Nephron progenitor cell (in vitro differentiated cells): ENCODE results near the gene TRAPPC6A.

Experiments
- DNase-seq: peaks from one replicate; pipeline ENCODE4 v3.0.0; 2021
- H3K27ac Mint-ChIP-seq: 2 replicates; pipeline ENCODE4 v1.8.0; 2021; ENCODE audit warnings: mild to moderate bottlenecking, moderate library complexity, mixed read lengths
- H3K27me3 Mint-ChIP-seq: 2 replicates; pipeline ENCODE4 v1.8.0; 2021; ENCODE audit warnings: mild to moderate bottlenecking, low read depth, mixed read lengths; ENCODE audit not compliant: poor library complexity
- H3K36me3 Mint-ChIP-seq: 2 replicates; pipeline ENCODE4 v1.8.0; 2021; ENCODE audit warnings: low read depth, mixed read lengths
- H3K4me1 Mint-ChIP-seq: 2 replicates; pipeline ENCODE4 v1.8.0; 2021; ENCODE audit warnings: mixed read lengths
- H3K4me3 Mint-ChIP-seq: 2 replicates; pipeline ENCODE4 v1.8.0; 2021; ENCODE audit warnings: mild to moderate bottlenecking, moderate library complexity, mixed read lengths
- H3K9me3 Mint-ChIP-seq: 2 replicates; pipeline ENCODE4 v1.8.0; 2021; ENCODE audit warnings: mild to moderate bottlenecking, moderate library complexity, mixed read lengths
- CTCF ChIP-seq: fragments of 200-600 bp; sonication (generic); IDR thresholded peaks from 2 replicates; pipeline ENCODE4 v1.5.0; 2021; ENCODE audit warnings: antibody characterized with exemption

The TRAPPC6A gene

GRCh38 chr19:45213031-45213430 is 35.0 kb upstream of the TRAPPC6A start:
- H3K4me3 Mint-ChIP-seq = no peak overlapping the region
- peaks cover 3% of the 10 kb centered on the region for H3K9me3 Mint-ChIP-seq
- no peak overlapping the region for H3K27ac Mint-ChIP-seq
- peaks cover 65% of the 10 kb centered on the region for H3K27me3 Mint-ChIP-seq
- no peak for TF ChIP-seq CTCF
- H3K4me1 Mint-ChIP-seq = peaks cover 66% of the 10 kb centered on the region
- no peak for DNase-seq
- H3K36me3 Mint-ChIP-seq = no peaks in the 10 kb centered on the region

GRCh38 chr19:45211751-45212381 is 33.8 kb upstream of the TRAPPC6A start:
- no peaks in the 10 kb centered on the region for H3K36me3 Mint-ChIP-seq
- DNase-seq = peak; percentile 69
- H3K4me3 Mint-ChIP-seq = peak overlapping the region; percentile 44
- H3K27ac Mint-ChIP-seq = peak overlapping the region; percentile 68
- H3K4me1 Mint-ChIP-seq = peaks cover 62% of the 10 kb centered on the region
- peaks cover 3% of the 10 kb centered on the region for H3K9me3 Mint-ChIP-seq
- peaks cover 55% of the 10 kb centered on the region for H3K27me3 Mint-ChIP-seq
- no peak for TF ChIP-seq CTCF

GRCh38 chr19:45206328-45206727 is 28.3 kb upstream of the TRAPPC6A start:
- no peak for DNase-seq
- Mint-ChIP-seq H3K4me3 (no peak overlapping the region), H3K4me1 (peaks cover 24% of the 10 kb centered on the region), H3K36me3 (no peaks in the 10 kb centered on the region), H3K27ac (no peak overlapping the region), H3K27me3 (peaks cover 29% of the 10 kb centered on the region), H3K9me3 (no peaks in the 10 kb centered on the region)
- no peak for TF ChIP-seq CTCF

DNA sequence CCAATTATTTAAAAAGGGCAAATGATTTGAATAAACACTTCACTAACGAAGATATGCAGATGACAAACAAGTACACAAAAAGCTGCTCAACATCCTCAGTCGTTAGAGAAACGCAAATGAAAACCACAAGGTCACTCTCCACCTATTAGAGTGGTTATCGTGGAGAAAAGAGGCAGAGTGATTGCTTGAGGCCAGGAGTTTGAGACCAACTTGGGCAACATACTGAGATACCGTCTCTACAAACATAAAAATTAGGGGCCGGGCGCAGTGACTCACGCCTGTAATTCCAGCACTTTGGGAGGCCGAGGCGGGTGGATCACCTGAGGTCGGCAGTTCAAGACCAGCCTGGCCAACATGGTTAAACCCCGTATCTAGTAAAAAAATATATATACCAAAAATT is 27.8 kb upstream of the TRAPPC6A start:
- H3K27ac Mint-ChIP-seq = no peak overlapping the region
- peaks cover 19% of the 10 kb centered on the region for H3K4me1 Mint-ChIP-seq
- H3K27me3 Mint-ChIP-seq = peaks cover 27% of the 10 kb centered on the region
- H3K9me3 Mint-ChIP-seq = no peaks in the 10 kb centered on the region
- no peak for DNase-seq
- no peak for TF ChIP-seq CTCF
- H3K4me3 Mint-ChIP-seq = no peak overlapping the region
- no peaks in the 10 kb centered on the region for H3K36me3 Mint-ChIP-seq

DNA sequence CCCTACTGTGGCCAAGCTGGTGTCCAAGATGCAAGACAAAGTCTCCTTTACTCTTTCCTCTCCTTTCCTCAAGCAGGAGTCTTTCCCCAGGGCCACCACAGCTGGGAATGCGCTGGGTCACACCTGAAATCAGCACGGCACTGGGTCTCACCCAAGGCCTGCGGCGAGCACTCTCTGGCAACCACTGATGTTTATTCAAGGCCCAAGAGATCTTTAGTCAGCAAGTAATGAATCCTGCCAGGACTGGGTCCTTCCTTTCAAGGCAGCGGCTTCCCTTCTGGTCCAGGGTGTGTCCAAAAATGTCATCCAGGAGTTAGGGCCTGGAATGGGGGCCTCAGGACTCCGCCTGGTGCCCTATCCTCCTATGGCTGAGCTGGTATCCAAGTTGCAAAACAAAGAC is 24.6 kb upstream of the TRAPPC6A start:
- Mint-ChIP-seq H3K27ac (no peak overlapping the region), H3K9me3 (no peaks in the 10 kb centered on the region), H3K4me3 (no peak overlapping the region), H3K4me1 (peaks cover 15% of the 10 kb centered on the region), H3K27me3 (peaks cover 49% of the 10 kb centered on the region), H3K36me3 (no peaks in the 10 kb centered on the region)
- TF ChIP-seq CTCF = no peak
- no peak for DNase-seq

DNA sequence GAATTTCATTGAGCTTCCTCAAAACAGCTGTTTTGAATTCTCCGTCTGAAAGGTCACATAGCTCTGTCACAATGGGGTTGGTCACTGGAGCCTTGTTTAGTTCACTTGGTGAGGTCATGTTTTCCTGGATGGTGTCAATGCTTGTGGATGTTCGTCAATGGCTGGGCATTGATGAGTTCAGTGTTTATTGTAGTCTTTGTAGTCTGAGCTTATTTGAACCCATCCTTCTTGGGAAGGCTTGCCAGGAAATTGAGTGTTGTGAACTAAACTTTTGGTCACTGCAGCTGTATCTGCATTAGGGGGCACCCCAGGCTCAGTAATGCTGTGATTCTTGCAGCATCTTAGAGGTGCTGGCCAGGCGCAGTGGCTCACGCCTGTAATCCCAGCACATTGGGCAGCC is 22.5 kb upstream of the TRAPPC6A start:
- H3K36me3 Mint-ChIP-seq = no peaks in the 10 kb centered on the region
- H3K4me1 Mint-ChIP-seq = peaks cover 25% of the 10 kb centered on the region
- TF ChIP-seq CTCF = peak; percentile 55
- H3K27me3 Mint-ChIP-seq = peaks cover 57% of the 10 kb centered on the region
- H3K27ac Mint-ChIP-seq = no peak overlapping the region
- peak; percentile 59 for DNase-seq
- no peak overlapping the region for H3K4me3 Mint-ChIP-seq
- no peaks in the 10 kb centered on the region for H3K9me3 Mint-ChIP-seq
